ENCODE measurements around the gene TLCD5. TPM values are rescaled to one million over a fixed set of nuclear protein-coding genes. Genes with fewer than 3 reads are reported as not detected.

Gene TLCD5
- total and polyA plus RNA-seq, 2 experiments from 2014 or later = 6.8 to 10.6 TPM

DNA sequence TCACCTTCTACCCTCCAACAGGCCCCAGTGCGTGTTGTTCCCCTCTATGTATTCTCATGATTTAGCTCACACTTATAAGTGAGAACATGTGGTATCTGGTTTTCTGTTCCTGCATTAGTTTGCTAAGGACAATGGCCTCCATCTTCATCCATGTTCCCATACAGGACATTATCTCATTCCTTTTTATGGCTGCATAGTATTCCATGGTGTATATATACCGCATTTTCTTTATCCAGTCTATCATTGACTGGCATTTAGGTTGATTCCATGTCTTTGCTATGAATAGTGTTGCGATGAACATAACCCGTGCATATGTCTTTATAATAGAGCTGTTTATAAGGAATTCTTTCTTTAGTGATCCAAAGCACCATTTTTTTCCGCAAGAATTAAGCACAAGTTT is 28.5 kb upstream of the TLCD5 start:
- 75% methylated on average over 5 of the region's 5 CpGs for WGBS, 2 experiments (ENCODE audit: low coverage in 1 of 2, low lambda C conversion rate in 2 of 2, missing lambda C conversion rate in 2 of 2)
- DNase-seq = no peak
- no peak overlapping the region for H2AFZ ChIP-seq
- H3K9me3 ChIP-seq (ENCODE audit: low read depth) = no peaks in the 10 kb centered on the region
- no peak overlapping the region for H3K4me3 ChIP-seq
- no peaks in the 10 kb centered on the region for H3K36me3 ChIP-seq (ENCODE audit: low read depth)
- no peaks in the 10 kb centered on the region for H3K4me1 ChIP-seq (ENCODE audit: insufficient read depth)
- H3K4me2 ChIP-seq (ENCODE audit: unreplicated experiment) = no peak overlapping the region
- no peak overlapping the region for H3K9ac ChIP-seq
- no peak for TF ChIP-seq EZH2 (IDR thresholded peaks at IDR 0.05; ENCODE audit: insufficient read depth, poor library complexity, severe bottlenecking)
- TF ChIP-seq EZH2phosphoT487 (IDR thresholded peaks at IDR 0.05; ENCODE audit: insufficient read depth, low read depth) = no peak
- in situ Hi-C loops (cut with MboI) = loop anchor here (5.0 kb wide), 2 partner anchors 59 to 124 kb away; no protein-coding TSS in a partner anchor
- H3K79me2 ChIP-seq (ENCODE audit: insufficient read depth) = no peaks in the 10 kb centered on the region
- H3K27me3 ChIP-seq (replicated peaks; ENCODE audit: insufficient read depth) = peaks cover 47% of the 10 kb centered on the region
- H3K9me2 ChIP-seq (ENCODE audit: insufficient read depth) = no peaks in the 10 kb centered on the region
- no peaks in the 10 kb centered on the region for H4K20me1 ChIP-seq (ENCODE audit: insufficient read depth)
- H3F3A ChIP-seq (ENCODE audit: insufficient read depth) = no peaks in the 10 kb centered on the region
- H3K27ac ChIP-seq = no peak overlapping the region

DNA sequence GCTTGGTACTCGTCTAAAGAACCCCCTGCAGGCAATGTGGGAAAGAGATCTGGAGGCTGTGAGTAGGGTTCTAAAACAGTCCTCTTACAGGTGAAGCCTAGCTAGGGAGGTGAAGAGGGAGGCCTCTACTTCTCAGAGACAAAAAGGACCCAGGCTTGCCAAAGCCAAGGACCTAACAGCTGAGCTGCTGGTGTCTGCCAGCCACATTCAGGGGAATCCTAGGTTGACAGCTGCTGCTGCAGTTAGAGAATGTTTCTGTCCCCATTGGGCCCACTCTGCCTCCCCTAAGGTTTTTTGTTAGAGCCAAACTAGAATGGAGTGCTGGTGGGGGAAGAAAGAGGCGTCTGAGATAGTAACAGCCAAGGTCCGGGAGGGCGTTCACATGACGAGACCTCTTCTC is 26.6 kb upstream of the TLCD5 start:
- Histone ChIP-seq H3K4me2 (ENCODE audit: unreplicated experiment) (no peak overlapping the region), H3K4me1 (ENCODE audit: insufficient read depth) (no peaks in the 10 kb centered on the region), H3K27ac (no peak overlapping the region), H3K9ac (no peak overlapping the region), H3K36me3 (ENCODE audit: low read depth) (no peaks in the 10 kb centered on the region), H4K20me1 (ENCODE audit: insufficient read depth) (no peaks in the 10 kb centered on the region), H3K27me3 (replicated peaks; ENCODE audit: insufficient read depth) (peaks cover 28% of the 10 kb centered on the region), H3K9me2 (ENCODE audit: insufficient read depth) (no peaks in the 10 kb centered on the region), H3K4me3 (no peak overlapping the region), H3K9me3 (ENCODE audit: low read depth) (no peaks in the 10 kb centered on the region), H2AFZ (no peak overlapping the region), H3F3A (ENCODE audit: insufficient read depth) (no peaks in the 10 kb centered on the region), H3K79me2 (ENCODE audit: insufficient read depth) (no peaks in the 10 kb centered on the region)
- TF ChIP-seq EZH2 (IDR thresholded peaks at IDR 0.05; ENCODE audit: insufficient read depth, poor library complexity, severe bottlenecking) (no peak), EZH2phosphoT487 (IDR thresholded peaks at IDR 0.05; ENCODE audit: insufficient read depth, low read depth) (no peak)
- 76 to 83% methylated on average over 5 of the region's 5 CpGs for WGBS, 2 experiments (ENCODE audit: low coverage in 1 of 2, low lambda C conversion rate in 2 of 2, missing lambda C conversion rate in 2 of 2)
- no peak for DNase-seq
- in situ Hi-C loops (cut with MboI) = loop anchor here (5.0 kb wide), 2 partner anchors 61 to 126 kb away; no protein-coding TSS in a partner anchor

DNA sequence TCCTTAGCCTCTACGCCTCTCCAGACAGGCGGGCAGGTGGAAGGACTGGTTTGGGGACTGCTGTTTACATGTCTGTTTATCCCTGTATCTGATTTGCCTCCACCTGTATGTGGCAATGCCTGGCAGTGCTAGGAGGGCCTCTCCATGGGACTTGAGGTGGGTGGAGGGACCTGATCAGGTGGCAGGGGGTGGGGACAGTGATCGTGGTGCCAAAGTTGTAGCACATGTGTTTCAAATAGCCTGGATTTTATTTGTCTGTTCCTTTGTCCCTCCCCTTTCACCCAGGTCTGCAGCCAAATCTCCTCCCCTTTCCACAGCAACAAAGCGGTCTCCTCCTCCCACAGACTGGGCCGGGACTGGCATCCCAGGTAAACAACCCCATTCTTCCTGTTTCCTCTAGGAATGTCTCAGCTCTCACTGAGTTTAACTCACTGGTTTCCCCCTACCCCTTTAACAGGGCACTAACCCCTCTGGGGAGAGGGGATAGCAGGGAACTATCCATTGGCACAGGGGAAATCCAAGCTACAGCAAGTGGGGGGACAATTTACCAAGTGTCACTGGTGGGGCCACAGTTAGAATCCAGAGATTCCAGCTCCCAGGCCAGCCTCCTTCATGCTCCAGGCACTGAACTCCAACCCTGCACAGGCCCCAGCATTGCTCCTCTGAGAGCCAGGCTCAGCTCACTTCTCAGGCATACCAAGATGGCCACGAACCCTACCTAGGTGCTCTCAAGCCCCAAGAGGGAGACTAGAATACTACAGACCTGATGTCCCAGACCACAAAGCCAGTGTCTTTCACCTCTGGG is 22.9 kb upstream of the TLCD5 start:
- no peak for DNase-seq
- Histone ChIP-seq H3K4me1 (ENCODE audit: insufficient read depth) (peaks cover 16% of the 10 kb centered on the region; the same call in 1 of the 2 replicates), H3K9ac (no peak overlapping the region), H3K9me3 (ENCODE audit: low read depth) (no peaks in the 10 kb centered on the region), H3K36me3 (ENCODE audit: low read depth) (no peaks in the 10 kb centered on the region), H3K4me2 (ENCODE audit: unreplicated experiment) (no peak overlapping the region), H4K20me1 (ENCODE audit: insufficient read depth) (no peaks in the 10 kb centered on the region), H3K27ac (no peak overlapping the region), H3K79me2 (ENCODE audit: insufficient read depth) (no peaks in the 10 kb centered on the region), H3K9me2 (ENCODE audit: insufficient read depth) (no peaks in the 10 kb centered on the region), H3K27me3 (replicated peaks; ENCODE audit: insufficient read depth) (no peaks in the 10 kb centered on the region), H2AFZ (no peak overlapping the region), H3F3A (ENCODE audit: insufficient read depth) (no peaks in the 10 kb centered on the region), H3K4me3 (no peak overlapping the region)
- in situ Hi-C loops (cut with MboI) = no loop called here
- WGBS, 2 experiments (ENCODE audit: low coverage in 1 of 2, low lambda C conversion rate in 2 of 2, missing lambda C conversion rate in 2 of 2) = 42 to 45% methylated on average over 6 of the region's 6 CpGs
- TF ChIP-seq EZH2phosphoT487 (IDR thresholded peaks at IDR 0.05; ENCODE audit: insufficient read depth, low read depth) (no peak), EZH2 (IDR thresholded peaks at IDR 0.05; ENCODE audit: insufficient read depth, poor library complexity, severe bottlenecking) (no peak)

DNA sequence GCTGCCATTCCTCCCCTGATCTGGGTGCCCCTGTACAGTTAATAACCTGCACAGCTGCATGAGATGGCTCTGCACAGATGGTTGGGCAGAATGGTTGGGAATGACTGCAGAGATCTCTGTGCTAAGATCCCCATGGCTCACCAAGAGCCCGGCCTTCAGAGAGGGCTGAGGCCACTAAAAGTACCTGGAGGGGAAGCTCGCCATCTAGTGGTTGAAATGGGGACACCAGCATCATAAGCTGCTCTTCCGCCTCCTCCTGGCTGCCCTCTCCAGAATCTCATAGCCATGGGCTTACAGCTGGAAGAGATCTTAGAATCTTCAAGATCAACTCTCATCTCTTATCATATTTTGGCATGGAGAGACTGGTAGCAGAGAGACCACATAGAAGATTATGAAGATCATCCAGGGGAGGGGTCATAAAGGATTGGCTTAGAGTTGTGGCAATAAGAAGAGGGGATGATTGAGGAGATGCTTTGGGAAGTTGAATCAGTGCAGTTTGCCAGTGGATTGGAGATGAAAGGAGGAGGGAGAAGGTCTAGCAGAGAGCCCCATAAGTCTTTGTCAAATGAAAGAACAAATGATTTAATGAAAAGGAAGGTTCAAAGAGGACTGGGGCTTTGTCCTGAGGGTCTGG is 22.0 kb upstream of the TLCD5 start:
- Histone ChIP-seq H4K20me1 (ENCODE audit: insufficient read depth) (no peaks in the 10 kb centered on the region), H2AFZ (no peak overlapping the region), H3K9ac (no peak overlapping the region), H3K79me2 (ENCODE audit: insufficient read depth) (no peaks in the 10 kb centered on the region), H3K4me3 (no peak overlapping the region), H3F3A (ENCODE audit: insufficient read depth) (no peaks in the 10 kb centered on the region), H3K27me3 (replicated peaks; ENCODE audit: insufficient read depth) (no peaks in the 10 kb centered on the region), H3K27ac (no peak overlapping the region), H3K9me3 (ENCODE audit: low read depth) (no peaks in the 10 kb centered on the region), H3K4me1 (ENCODE audit: insufficient read depth) (peaks cover 16% of the 10 kb centered on the region; the same call in 1 of the 2 replicates), H3K9me2 (ENCODE audit: insufficient read depth) (no peaks in the 10 kb centered on the region), H3K36me3 (ENCODE audit: low read depth) (no peaks in the 10 kb centered on the region), H3K4me2 (ENCODE audit: unreplicated experiment) (no peak overlapping the region)
- peak; percentile 87 for DNase-seq
- 17 to 26% methylated on average over 3 of the region's 3 CpGs for WGBS, 2 experiments (ENCODE audit: low coverage in 1 of 2, low lambda C conversion rate in 2 of 2, missing lambda C conversion rate in 2 of 2)
- in situ Hi-C loops (cut with MboI) = no loop called here
- TF ChIP-seq EZH2 (IDR thresholded peaks at IDR 0.05; ENCODE audit: insufficient read depth, poor library complexity, severe bottlenecking) (no peak), EZH2phosphoT487 (IDR thresholded peaks at IDR 0.05; ENCODE audit: insufficient read depth, low read depth) (no peak)
